Mesenchymal stem cell (in vitro differentiated cells and primary cell): ENCODE results near the gene SAPCD2.

ENCODE experiments used
- DNase-seq: peaks from one replicate; pipeline ENCODE4 v3.0.0-alpha.2; 2013
- H2AFZ ChIP-seq: one replicate; pipeline ENCODE4 v1.6.1; 2013; ENCODE audit warnings: low read depth, mild to moderate bottlenecking, control low read depth, inconsistent platforms, low read length, moderate library complexity
- H2AK5ac ChIP-seq: 2 replicates; pipeline ENCODE4 v1.6.1; 2013; ENCODE audit warnings: low read length, moderate library complexity, mild to moderate bottlenecking, inconsistent platforms; ENCODE audit not compliant: severe bottlenecking
- H2BK120ac ChIP-seq: one replicate; pipeline ENCODE4 v1.6.1; 2013; ENCODE audit warnings: low read depth, mild to moderate bottlenecking, inconsistent platforms, low read length, moderate library complexity
- H2BK12ac ChIP-seq, 2 experiments: one replicate each; pipeline ENCODE4 v1.6.1; 2013; ENCODE audit warnings: inconsistent platforms in 2 of 2, low read length in 2 of 2, mild to moderate bottlenecking in 2 of 2, moderate library complexity in 2 of 2, control low read depth in 1 of 2
- H2BK15ac ChIP-seq: one replicate; pipeline ENCODE4 v1.6.1; 2013; ENCODE audit warnings: mild to moderate bottlenecking, low read depth, inconsistent platforms; ENCODE audit not compliant: poor library complexity, severe bottlenecking
- H2BK5ac ChIP-seq: 2 replicates; pipeline ENCODE4 v1.6.1; 2013; ENCODE audit warnings: low read depth, mild to moderate bottlenecking, low read length, control low read depth, inconsistent platforms; ENCODE audit not compliant: poor library complexity, severe bottlenecking
- H3K14ac ChIP-seq, 2 experiments: one replicate each; pipeline ENCODE4 v1.6.1; 2013; ENCODE audit warnings: inconsistent platforms in 2 of 2, low read length in 2 of 2, control low read depth in 1 of 2, mild to moderate bottlenecking in 1 of 2, moderate library complexity in 1 of 2
- H3K18ac ChIP-seq, 2 experiments: one replicate each; pipeline ENCODE4 v1.6.1; 2013; ENCODE audit warnings: inconsistent platforms in 2 of 2, low read length in 2 of 2, control low read depth in 1 of 2, low read depth in 1 of 2, mild to moderate bottlenecking in 1 of 2
- H3K23ac ChIP-seq, 2 experiments: one replicate each; pipeline ENCODE4 v1.6.1; 2013; ENCODE audit warnings: inconsistent platforms in 2 of 2, low read length in 2 of 2, mild to moderate bottlenecking in 2 of 2, moderate library complexity in 2 of 2, control low read depth in 1 of 2
- H3K27ac ChIP-seq: 2 replicates; pipeline ENCODE4 v1.5.1; 2013; ENCODE audit warnings: mild to moderate bottlenecking, moderate library complexity, low read length, control low read depth, inconsistent platforms; ENCODE audit not compliant: poor library complexity, severe bottlenecking
- H3K27me3 ChIP-seq, 2 experiments: 2 replicates each; pipeline versions ENCODE4 v1.6.1 to v1.7.0; 2013; ENCODE audit warnings: low read length in 2 of 2, mild to moderate bottlenecking in 2 of 2, moderate library complexity in 2 of 2, control low read depth in 1 of 2, inconsistent platforms in 1 of 2; ENCODE audit not compliant: control insufficient read depth in 1 of 2, insufficient read depth in 1 of 2
- H3K36me3 ChIP-seq, 2 experiments: 2 replicates each; pipeline versions ENCODE4 v1.6.1 to v1.7.0; 2013; ENCODE audit warnings: low read length in 2 of 2, control low read depth in 1 of 2, inconsistent platforms in 1 of 2, low read depth in 1 of 2, mild to moderate bottlenecking in 1 of 2; ENCODE audit not compliant: insufficient read depth in 2 of 2, control insufficient read depth in 1 of 2
- H3K4ac ChIP-seq, 2 experiments: one replicate each; pipeline ENCODE4 v1.6.1; 2013; ENCODE audit warnings: inconsistent platforms in 2 of 2, low read length in 2 of 2, mild to moderate bottlenecking in 2 of 2, moderate library complexity in 2 of 2, control low read depth in 1 of 2, low read depth in 1 of 2
- H3K4me1 ChIP-seq: 2 replicates; pipeline ENCODE4 v1.6.1; 2013; ENCODE audit warnings: low read depth, low read length, control low read depth; ENCODE audit not compliant: control insufficient read depth, insufficient read depth
- H3K4me2 ChIP-seq: 2 replicates; pipeline ENCODE4 v1.6.1; 2013; ENCODE audit warnings: low read length, mild to moderate bottlenecking, inconsistent platforms; ENCODE audit not compliant: poor library complexity, severe bottlenecking
- H3K4me3 ChIP-seq, 2 experiments: 2 replicates each; pipeline versions ENCODE4 v1.5.1 to v1.7.0; 2013; ENCODE audit warnings: low read length in 2 of 2, mild to moderate bottlenecking in 2 of 2, control low read depth in 1 of 2, low read depth in 1 of 2; ENCODE audit not compliant: insufficient read depth in 1 of 2
- H3K79me1 ChIP-seq: replicated peaks from 2 replicates; pipeline ENCODE4 v1.6.1; 2013; ENCODE audit warnings: mild to moderate bottlenecking, control low read depth, low read length, inconsistent platforms; ENCODE audit not compliant: poor library complexity, severe bottlenecking
- H3K9ac ChIP-seq: 2 replicates; pipeline ENCODE4 v1.7.0; 2013; ENCODE audit warnings: mild to moderate bottlenecking, low read length, moderate library complexity
- H3K9me3 ChIP-seq: 2 replicates; pipeline ENCODE4 v1.7.0; 2013; ENCODE audit warnings: mild to moderate bottlenecking, low read length; ENCODE audit not compliant: control insufficient read depth
- H4K8ac ChIP-seq: one replicate; pipeline ENCODE4 v1.6.1; 2013; ENCODE audit warnings: inconsistent platforms, mild to moderate bottlenecking, low read length, moderate library complexity
- H4K91ac ChIP-seq: one replicate; pipeline ENCODE4 v1.6.1; 2013; ENCODE audit warnings: mild to moderate bottlenecking, low read length, inconsistent platforms
- WGBS: methylation state at CpG from one replicate; pipeline ENCODE4 v1.1.7; 2013; ENCODE audit warnings: mixed read lengths; 5-methylcytosine and 5-hydroxymethylcytosine counted together

The SAPCD2 gene

GRCh38 chr9:137055385-137056364 is 14.7 kb downstream of the SAPCD2 start:
- Histone ChIP-seq H2AFZ (no peak overlapping the region), H3K27me3 (peaks cover 50 to 69% of the 10 kb centered on the region in 2 experiments), H3K4ac (no peak overlapping the region), H3K4me3 (no peak overlapping the region), H3K23ac (no peak overlapping the region), H3K4me2 (no peak overlapping the region), H2BK120ac (no peak overlapping the region), H3K9me3 (no peaks in the 10 kb centered on the region), H4K91ac (no peak overlapping the region), H3K9ac (no peak overlapping the region), H3K18ac (no peak overlapping the region), H3K79me1 (no peaks in the 10 kb centered on the region), H2BK15ac (no peak overlapping the region), H3K4me1 (peaks cover 16% of the 10 kb centered on the region), H2BK5ac (no peak overlapping the region), H2BK12ac (no peak overlapping the region), H2AK5ac (no peak overlapping the region), H4K8ac (no peak overlapping the region), H3K14ac (no peak overlapping the region), H3K36me3 (no peaks in the 10 kb centered on the region), H3K27ac (no peak overlapping the region)
- DNase-seq = no peak
- 75% methylated on average over 28 of the region's 28 CpGs for WGBS

GRCh38 chr9:137054932-137055384 is 15.4 kb downstream of the SAPCD2 start:
- Histone ChIP-seq H3K4me1 (peaks cover 16% of the 10 kb centered on the region), H3K36me3 (no peaks in the 10 kb centered on the region), H3K4me3 (no peak overlapping the region), H3K14ac (no peak overlapping the region), H2BK12ac (no peak overlapping the region), H4K91ac (no peak overlapping the region), H3K4me2 (no peak overlapping the region), H3K27me3 (peaks cover 57 to 76% of the 10 kb centered on the region in 2 experiments), H3K9ac (no peak overlapping the region), H3K27ac (no peak overlapping the region), H3K4ac (no peak overlapping the region), H2BK15ac (no peak overlapping the region), H3K18ac (no peak overlapping the region), H2AFZ (no peak overlapping the region), H3K79me1 (no peaks in the 10 kb centered on the region), H2BK120ac (no peak overlapping the region), H3K23ac (no peak overlapping the region), H2BK5ac (no peak overlapping the region), H4K8ac (no peak overlapping the region), H3K9me3 (no peaks in the 10 kb centered on the region), H2AK5ac (no peak overlapping the region)
- DNase-seq = no peak
- WGBS = 83% methylated on average over 17 of the region's 17 CpGs

- H3K4me2 ChIP-seq = peak within 1 kb of the TSS; percentile 57
- H3K18ac ChIP-seq = no peak within 1 kb of the TSS
- WGBS = 20% methylated on average over 46 of the region's 90 CpGs
- H2BK12ac ChIP-seq = peak within 1 kb of the TSS in 1 of 2 experiments; percentile 4
- no peak within 1 kb of the TSS for H2BK120ac ChIP-seq
- H2BK15ac ChIP-seq = no peak within 1 kb of the TSS
- no peak within 1 kb of the TSS for H3K4me3 ChIP-seq
- no peak within 1 kb of the TSS for H3K27ac ChIP-seq
- no peaks in the 10 kb centered on the region for H3K36me3 ChIP-seq
- H4K8ac ChIP-seq = no peak within 1 kb of the TSS
- H3K9ac ChIP-seq = no peak within 1 kb of the TSS
- no peak within 1 kb of the TSS for H2AFZ ChIP-seq
- H3K14ac ChIP-seq = no peak within 1 kb of the TSS
- H3K23ac ChIP-seq = peak within 1 kb of the TSS in 1 of 2 experiments; percentile 53
- no peak within 1 kb of the TSS for H4K91ac ChIP-seq
- no peak within 1 kb of the TSS for H2BK5ac ChIP-seq
- no peak within 1 kb of the TSS for H2AK5ac ChIP-seq
- H3K9me3 ChIP-seq = no peaks in the 10 kb centered on the region
- H3K27me3 ChIP-seq = peaks cover 64 to 84% of the 10 kb centered on the region in 2 experiments
- DNase-seq = no peak
- no peak within 1 kb of the TSS for H3K4ac ChIP-seq
- H3K4me1 ChIP-seq = peaks cover 16% of the 10 kb centered on the region
- H3K79me1 ChIP-seq = no peaks in the 10 kb centered on the region
Measured at GRCh38 chr9:137053944-137054931, 16.1 kb downstream of the SAPCD2 start, which contains the start of gene ENTPD2. Gene ENTPD2, minus strand, starts transcription at chr9:137054061. Its CDS starts 64 bp downstream, at chr9:137053997.
